NCI-H2196 (cell line): ENCODE measurements around the gene ACSL1.

Experiments
- DNase-seq: peaks from one replicate; lab custom pipeline; 2025; ENCODE audit not compliant: unreplicated experiment; lab: John Stamatoyannopoulos, UW

ACSL1 gene

DNA sequence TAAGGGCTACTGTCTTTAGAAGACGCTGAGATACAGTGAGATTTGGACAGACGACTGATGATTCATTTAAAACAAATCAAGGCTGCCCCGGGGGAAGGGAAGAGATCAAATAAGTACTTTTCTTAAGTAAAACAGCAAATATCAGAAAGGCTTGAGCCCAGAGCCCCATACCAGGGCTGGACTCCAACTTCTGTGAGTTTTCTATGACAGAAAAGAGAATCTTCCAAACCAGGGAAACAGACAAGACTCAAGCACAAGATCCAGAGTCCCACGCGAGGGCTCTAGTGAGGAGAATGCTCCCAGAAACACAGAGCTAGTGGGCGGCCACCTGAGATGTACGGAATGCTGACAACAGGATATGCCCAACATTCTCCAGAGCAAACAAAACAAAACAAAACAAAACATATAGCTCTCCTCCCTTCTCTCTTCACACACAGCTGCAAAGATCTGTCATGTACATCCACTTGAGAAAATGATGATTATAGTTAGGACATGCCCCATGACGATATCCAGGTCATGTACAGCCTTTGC, 13.1 kb downstream of the ACSL1 start:
- no peak for DNase-seq

DNA sequence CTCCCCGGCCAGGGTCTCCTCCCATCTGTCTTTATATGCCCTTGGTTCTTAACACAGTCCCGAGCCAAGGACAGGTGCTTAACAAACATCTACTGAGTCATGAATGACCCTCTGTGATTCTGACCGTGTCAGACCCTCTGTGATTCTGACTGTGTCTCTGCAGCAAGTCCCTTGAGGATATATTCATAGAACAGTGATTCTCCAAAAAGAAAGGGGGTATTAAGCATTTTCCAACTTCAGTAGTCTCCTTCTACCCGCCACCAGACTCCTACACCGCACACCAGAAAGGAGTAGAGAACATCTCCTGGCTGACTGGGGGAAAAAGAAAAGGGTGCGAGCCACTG, 13.6 kb downstream of the ACSL1 start:
- DNase-seq = no peak

DNA sequence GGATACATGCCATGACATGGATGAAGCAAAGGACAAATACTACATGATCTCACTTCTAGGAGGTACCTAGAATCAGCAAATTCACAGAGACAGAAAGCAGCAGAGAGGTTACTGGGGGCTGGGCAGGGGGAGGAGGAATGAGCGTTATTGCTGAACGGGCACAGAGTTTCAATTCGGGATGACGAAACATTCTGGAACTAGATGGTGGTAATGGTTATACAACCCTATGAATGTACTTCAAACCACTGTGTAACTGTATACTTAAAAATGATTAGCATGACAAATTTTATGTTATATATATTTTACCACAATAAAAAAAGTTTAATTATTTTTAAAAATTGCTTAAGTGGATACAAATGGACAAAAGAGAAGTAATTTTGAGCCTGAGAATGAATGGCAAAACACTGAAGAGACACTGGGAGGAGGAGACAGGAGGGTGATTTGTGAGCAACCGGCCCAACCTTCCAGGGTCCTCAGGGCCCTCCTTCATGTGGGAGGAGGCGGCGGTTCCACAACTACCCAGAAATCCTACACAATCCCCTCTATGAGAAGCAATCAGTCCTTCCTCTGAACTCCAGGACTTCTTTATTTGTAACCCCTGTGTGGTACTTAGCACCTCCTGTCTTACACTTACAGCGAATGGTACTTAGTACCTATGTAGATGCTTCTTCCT, 14.1 kb downstream of the ACSL1 start:
- no peak for DNase-seq

DNA sequence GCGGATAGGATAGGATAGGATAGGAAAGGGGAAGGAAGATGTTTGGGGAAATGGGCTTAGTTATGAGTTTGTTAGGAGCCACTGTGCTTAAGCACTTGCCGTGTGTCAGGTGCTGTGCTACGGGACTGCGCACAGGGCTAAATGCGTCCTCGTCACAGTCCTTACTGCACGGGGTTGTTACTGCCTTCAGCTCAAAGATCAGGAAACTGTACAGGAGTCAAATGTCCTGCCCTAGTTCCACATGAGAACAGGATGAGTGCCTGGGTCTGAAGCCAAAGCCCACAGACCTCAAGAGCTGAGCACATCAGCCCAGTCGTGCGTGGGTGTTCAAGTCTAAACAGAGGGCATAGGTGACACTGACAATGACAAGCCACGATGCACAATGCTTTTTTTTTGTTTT, 15.0 kb downstream of the ACSL1 start:
- DNase-seq = no peak

DNA sequence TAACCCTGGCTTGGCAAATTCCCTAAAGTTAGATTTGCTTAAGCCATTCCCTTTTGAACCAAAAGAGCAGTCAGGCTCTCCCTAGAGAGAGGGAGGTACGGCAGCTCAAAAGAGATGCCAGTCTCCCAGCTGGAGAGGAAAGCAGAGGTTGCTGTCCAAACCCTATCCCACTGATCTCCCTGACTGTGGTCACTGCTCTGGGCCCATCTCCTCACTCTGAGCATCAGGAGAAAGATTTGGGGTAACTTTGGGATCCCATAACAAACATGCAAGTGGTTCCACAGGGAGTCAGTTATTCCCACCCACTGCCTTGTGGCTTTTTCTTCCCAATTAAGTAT, 17.1 kb downstream of the ACSL1 start:
- no peak for DNase-seq

DNA sequence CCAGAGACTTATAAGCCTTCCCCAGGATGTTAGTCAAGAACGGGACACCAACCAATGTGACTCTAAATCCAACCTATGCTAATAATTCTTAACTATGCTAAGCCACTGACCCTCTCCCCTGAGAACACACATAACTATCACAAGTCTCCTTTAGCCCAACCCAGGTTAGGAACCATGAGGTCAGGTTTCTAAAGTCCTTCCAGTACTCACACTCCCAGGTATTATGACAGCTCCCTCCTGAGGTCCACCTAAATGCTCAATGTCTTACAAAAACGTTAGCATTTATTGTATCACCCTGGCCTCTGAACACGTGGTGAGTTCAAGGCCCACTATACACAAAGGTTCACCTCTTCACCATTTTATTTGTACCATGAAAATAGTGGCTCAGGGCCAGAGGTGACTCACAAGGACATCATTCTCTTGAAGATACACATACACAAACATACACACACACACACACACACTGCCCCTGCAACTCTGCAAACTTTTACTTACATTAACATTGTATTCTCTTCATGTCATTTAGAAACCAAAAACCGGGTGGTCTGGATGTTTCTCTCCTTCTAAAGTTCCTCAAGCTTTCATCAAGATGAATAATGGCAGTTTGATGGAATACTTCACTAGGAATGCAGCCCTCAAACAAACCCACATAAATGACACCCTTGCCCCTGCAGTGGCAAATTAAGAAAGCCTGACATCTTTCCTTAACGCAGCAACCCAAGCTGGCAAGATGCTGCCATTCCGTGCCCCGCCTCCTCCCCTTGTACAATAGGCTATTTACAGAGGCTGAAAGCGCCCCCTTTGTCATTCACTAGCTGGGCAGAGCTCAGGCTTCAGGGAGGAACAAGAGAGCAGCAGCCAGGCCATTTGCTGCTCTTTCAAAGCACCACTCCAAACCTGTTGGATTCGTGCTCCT, 17.7 kb downstream of the ACSL1 start:
- DNase-seq = no peak

DNA sequence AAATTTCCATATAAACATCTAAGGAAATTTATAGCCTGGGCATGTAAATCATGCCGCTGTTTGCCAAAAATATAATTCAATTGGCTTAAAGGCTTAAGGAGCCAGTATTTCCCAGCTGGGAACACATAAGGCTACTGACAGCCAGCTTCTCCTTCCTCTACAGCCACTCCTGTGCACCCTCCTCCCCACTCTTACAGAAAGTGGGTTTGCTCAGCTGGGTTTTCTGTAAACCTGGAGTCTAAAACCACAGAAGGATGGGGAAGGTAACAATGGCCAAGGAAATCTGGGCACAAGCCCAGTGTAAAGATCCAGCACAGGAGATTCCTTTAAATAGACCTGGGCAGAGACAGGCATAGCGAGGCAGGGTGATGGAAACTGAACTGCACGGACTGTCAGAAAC, 18.5 kb downstream of the ACSL1 start:
- no peak for DNase-seq

DNA sequence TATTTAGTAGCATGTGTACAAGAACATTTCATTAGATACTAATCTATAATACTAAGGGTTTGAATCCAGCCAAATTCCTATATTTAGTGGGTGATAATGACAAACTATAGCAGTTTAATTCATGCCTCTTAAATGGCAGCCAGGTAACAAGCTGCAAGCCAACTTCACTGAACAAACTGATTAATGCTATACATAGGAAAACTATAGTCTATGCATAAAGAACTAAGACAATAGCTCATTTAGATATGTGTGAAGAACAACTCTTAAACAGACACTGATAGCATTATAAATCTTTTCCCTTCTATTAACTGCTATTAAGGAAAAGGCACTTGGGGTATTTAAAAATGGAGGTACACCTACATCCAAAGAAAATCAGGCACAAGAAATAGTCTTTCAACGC, 19.1 kb downstream of the ACSL1 start:
- DNase-seq = no peak

DNA sequence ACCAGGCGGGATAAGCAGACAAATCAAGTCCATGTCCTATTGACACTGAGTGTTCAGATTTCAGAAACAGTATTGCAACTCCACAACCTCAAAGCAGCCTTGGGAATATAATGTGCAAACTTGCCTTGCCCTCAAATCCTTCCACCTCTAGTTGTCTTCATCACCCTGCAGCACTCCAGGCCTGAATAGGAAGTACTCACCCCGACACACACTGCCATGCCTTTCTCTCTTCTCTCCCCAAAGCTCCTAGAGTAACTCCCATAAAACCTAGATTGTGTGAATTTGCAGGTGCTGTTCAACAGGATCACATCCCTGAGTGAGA, 19.6 kb downstream of the ACSL1 start:
- no peak for DNase-seq

DNA sequence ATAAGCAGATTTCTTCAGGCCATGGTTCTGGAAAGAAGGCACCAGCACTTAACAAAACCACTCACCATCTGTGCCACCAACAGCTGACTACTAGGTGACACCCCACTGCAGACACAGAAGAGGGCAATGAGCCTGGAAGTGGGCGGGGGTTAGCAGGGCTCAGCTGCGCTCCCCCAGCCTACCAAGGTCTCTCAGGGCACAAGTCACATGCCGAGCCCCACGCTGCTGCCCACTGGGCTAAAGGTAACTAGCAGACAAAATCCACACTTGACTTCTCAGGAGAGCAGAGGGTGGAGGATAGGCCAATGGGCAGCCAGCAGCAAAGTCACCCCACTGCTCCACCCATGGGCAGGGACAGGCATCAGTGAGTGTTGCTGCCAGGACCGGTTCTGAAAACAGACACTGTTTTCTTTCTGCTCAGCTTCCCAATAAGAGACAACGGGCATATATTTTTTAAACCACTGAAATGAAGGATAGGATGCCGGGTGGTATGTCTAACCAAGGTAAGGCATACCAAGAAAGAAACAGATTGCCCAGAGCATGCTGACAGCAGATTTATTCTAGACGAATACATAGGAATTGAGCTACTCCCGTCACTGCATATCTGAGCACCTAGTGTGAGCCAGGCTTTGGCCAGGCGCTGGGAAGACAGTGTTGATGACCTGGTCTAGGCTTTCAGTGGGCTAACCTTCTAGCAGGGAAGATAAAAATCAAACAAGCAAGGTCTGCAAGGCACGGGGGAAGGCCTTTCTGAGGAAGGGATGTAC, 20.1 kb downstream of the ACSL1 start:
- DNase-seq = peak; percentile 49

DNA sequence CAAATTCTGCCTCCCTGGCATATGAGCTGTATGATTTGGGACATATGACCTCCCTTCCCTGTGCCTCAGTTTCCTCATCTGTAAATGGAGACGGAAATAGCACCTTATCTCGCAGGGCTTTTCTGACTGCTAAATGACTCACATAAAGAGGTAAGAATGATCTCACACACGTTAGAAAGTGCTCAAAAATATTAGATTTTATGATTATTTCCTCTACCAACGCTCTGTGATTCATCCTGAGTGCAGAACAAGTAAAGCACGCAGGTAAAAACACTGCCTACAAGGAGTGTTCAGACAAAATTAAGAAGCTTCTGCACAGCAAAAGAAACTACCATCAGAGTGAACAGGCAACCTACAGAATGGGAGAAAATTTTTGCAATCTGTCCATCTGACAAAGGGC, 21.1 kb downstream of the ACSL1 start:
- no peak for DNase-seq

DNA sequence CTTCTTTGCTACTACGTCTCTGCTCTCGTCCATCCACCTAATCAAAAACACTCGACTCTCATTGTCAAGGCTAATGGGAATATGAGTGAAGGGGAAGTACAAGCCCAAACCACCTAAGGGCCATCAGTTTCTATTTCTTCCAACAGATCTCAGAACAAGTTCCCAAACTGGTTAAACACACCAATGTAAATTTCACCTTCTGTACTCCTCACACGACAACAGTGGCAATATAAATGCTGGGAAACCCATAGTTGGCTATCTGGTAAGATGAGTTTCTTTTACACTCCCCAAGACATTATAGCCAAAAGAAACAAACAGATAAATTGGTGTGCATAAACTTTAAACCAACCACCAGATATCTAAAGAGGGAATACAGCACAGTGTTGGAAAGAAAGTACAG, 21.9 kb downstream of the ACSL1 start:
- DNase-seq = no peak

DNA sequence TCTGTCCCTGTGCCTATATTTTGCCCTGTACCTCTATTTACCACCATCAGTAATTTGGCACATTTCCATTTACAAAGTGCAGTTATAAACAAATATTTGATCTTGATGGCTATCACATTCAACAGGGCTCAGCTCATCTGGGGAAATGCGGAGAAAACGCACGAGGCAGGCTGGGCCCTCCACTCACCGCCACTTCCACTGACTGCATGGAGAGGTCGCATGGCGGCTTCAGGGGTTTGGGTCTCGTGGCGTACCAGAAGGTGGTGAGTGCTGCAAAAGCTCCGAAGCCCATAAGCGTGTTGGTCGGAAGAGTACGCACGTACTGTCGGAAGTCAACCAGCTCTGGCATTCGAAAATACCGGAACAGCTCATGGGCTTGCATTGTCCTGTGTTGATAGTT, 22.6 kb downstream of the ACSL1 start:
- no peak for DNase-seq

DNA sequence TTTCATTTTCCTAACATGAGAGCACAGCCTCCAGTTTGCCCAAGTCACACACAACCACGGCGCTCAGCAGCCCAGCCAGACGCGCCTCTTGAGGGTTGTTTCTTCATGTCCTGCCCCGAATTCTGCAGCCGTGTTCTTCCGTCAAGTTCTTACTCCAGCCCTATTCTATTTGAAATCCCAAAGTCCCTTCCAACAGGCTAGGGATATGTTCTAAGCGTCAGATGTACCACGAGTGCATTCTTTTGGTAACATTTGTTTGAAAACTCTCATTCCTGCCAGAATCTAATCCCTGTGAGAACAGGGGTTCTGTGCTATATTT, 23.1 kb downstream of the ACSL1 start:
- DNase-seq = no peak

DNA sequence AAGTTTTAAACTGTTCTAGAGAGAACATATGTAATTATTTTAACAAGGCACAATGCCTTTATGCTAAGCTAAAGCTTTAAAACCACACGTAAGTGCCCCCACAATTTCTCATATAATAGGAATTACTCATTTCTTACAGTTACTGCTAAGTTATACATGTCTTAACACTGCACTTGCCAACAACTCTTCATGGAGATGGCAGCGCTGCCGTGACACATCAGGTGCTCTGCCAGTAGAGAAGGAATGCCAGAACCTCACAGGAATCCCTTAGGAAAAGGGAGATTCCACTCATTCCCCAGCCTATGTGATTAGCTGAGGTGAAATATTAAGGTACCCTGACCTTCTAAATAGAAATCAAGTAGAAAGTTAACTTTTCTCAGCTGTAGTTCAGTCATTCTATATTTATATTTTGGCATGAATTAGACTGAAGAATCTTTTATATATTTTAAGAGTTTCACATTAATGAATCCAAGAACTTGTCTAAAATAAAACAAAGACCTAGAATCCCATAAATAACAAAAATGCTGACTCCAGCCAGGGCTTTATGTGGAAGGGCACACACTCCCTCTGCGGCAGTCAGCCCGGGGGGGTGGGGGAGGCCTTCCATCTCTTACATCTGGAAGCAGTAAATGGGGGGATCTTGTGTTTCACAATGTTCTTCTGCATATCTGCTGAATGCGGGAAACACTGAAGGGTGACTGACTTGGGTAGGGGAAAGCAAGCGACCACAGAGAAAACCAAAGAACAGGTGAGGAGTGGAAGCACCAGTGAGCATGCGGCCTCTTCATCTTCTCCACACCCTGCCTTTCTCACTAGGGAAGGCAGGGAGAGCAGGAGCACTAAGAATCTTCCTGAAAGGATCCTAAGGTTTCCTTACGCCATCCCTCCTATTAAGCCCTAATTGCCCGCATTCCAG, 23.7 kb downstream of the ACSL1 start:
- DNase-seq = no peak

DNA sequence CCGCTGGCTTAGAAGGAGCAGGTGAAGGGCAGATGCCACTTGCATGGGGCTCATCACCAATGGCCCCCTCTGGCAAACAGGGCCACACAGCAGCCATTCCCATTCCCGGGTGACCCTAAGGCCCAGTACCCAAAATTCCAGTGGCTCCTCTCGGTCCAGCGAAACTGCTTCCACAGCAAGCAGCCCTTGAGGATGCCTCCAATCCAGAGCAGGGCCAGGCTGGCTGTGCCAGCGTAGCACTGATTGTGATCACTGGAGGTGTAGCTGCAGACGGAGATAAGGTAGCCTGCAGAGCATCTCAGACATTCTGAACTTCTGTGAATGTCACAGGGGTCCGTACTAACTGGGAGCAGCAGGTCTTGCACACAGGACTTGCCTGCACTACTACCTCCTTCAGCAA, 27.3 kb downstream of the ACSL1 start:
- DNase-seq = no peak

DNA sequence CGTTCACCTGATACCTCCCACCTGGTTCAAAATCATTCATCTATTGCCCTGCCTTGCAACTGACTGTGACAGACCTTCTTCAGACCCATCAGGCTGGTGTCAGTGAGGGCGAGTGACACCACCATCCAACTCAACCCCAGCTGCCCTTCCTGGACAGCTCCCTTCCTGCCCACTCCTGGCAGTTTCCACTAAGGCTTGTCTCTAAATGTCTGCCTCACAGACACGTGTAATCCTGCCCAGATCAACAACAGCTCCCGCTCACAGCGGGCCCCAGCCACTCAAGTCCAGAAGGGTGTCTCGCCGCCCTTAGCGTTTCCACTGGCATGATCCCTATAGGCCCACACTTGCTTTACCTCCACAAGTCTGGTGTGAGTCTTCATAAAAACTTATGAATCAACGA, 28.9 kb downstream of the ACSL1 start:
- no peak for DNase-seq

DNA sequence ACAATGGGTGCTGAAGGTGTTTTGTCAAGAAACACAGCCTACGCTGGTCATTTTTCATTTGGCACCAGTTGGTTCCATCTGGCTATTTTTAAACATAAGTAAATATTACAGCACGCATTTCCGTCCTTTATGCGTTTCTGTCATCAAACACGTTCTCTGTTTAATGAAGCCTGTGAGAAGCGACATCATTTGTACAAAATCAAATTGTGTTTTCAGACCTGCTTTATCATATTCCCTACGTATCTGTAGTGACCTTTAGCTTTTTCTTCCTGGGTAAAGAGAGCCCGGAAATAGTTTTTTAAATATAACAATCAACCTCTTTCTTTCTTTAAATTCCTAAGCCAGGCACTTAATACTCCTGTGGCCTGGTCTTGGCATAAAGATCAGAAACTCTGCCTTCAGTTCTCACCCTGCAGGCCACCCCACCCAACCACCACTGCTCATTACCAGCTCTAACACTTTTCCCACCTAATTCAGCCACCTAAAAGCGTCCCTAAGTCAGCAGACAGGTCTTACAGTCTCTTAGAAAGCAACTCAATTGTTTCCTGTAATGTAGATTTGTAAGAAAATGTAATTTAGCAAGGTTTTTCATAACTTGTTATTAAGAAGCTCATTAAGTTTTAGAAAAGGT, 30.4 kb downstream of the ACSL1 start:
- peak; percentile 16 for DNase-seq

DNA sequence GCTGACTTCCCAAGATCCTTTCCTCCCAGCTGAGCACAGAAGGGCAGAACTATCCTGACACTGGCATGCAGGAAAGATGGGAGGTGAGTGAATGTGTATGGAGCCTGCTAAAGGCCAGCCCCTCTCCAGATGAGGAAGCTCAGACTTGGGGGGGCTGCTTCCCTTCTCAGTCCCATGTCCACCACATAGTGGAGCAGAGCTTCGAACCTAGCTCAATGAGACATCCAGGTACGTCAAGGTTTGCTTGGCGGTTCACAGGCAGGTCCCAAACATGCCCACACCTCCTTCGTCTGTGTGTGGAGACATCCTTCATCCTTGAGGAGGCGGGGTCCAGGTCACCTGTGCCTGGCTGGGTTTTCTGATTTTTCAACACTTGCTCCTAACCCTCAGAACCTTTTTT, 31.3 kb downstream of the ACSL1 start:
- no peak for DNase-seq

DNA sequence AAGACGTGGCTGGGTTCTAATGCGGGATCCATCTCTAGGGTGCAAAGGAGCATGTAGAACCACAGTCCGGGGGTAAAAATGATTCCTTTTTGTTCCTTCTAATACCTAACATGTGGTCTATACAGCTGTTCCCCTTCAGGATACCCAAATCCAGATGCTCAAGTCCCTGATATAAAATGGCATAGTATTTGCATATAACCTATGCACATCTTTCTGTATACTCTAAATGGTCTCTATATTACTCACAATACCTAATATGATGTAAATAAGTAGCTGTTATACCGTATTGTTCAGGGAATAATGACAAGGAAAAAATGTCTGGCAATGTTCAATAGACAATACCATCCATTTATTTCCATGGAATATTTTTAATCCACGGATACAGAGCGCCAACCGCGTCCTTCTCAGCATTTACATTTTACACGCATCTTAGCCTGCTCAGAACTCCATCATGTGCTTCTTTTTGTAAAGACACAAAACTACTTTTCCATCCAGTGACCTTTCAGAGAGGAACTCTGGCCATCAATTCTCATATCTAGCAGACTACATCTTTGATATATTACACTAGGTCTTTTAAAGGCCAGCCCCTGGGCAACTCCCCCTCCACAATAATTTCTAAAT, 31.9 kb downstream of the ACSL1 start:
- no peak for DNase-seq
